OCI-LY3 (cell line): ENCODE results near the gene DDX10.

Experiments used
- H2AFZ ChIP-seq: fragments of 200-600, 300-600 bp; shearing (Covaris generic); 2 replicates; pipeline ENCODE4 v1.6.0; 2014; ENCODE audit warnings: antibody characterized with exemption, low read depth, low read length
- H3K27ac ChIP-seq: fragments of 200-600, 300-600 bp; sonication (generic); 2 replicates; pipeline ENCODE4 v1.5.1; 2014; ENCODE audit warnings: mild to moderate bottlenecking, low read length, moderate library complexity, mixed read lengths
- H3K27me3 ChIP-seq: fragments of 200-600, 300-600 bp; sonication (generic); 2 replicates; pipeline ENCODE4 v1.6.1; 2014; ENCODE audit warnings: low read depth, low read length, mixed read lengths
- H3K36me3 ChIP-seq: fragments of 200-600, 300-600 bp; sonication (generic); replicated peaks from 2 replicates; pipeline ENCODE3; 2014; ENCODE audit warnings: low read depth, low read length, mixed read lengths
- H3K4me1 ChIP-seq: fragments of 300-600, 200-600 bp; sonication (generic); 2 replicates; pipeline ENCODE4 v1.6.1; 2014; ENCODE audit warnings: low read length, mixed read lengths
- H3K4me2 ChIP-seq: fragments of 200-600, 300-600 bp; sonication (generic); 2 replicates; pipeline ENCODE4 v1.6.1; 2014; ENCODE audit warnings: low read length, mixed read lengths
- H3K4me3 ChIP-seq: fragments of 300-600, 200-600 bp; sonication (generic); 2 replicates; pipeline ENCODE4 v1.5.1; 2014; ENCODE audit warnings: antibody characterized with exemption, mild to moderate bottlenecking, low read length, moderate library complexity
- H3K79me2 ChIP-seq: fragments of 300-600, 200-600 bp; shearing (Covaris generic); 2 replicates; pipeline ENCODE4 v1.6.1; 2014; ENCODE audit warnings: mild to moderate bottlenecking, low read length, mixed read lengths
- H3K9ac ChIP-seq: fragments of 300-600, 200-600 bp; shearing (Covaris generic); 2 replicates; pipeline ENCODE4 v1.6.0; 2014; ENCODE audit warnings: mild to moderate bottlenecking, low read length, moderate library complexity
- H3K9me3 ChIP-seq: fragments of 200-600, 300-600 bp; shearing (Covaris generic); 2 replicates; pipeline ENCODE4 v1.6.1; 2014; ENCODE audit warnings: low read length, mixed read lengths; ENCODE audit not compliant: insufficient read depth
- H4K20me1 ChIP-seq: fragments of 200-600, 300-600 bp; sonication (generic); 2 replicates; pipeline ENCODE4 v1.6.1; 2016; ENCODE audit warnings: low read length, mixed read lengths; ENCODE audit not compliant: insufficient read depth
- EZH2phosphoT487 ChIP-seq: fragments of 200-600 bp; shearing (Covaris generic); IDR thresholded peaks from 2 replicates; pipeline ENCODE4 v1.6.1; 2018; ENCODE audit warnings: antibody characterized with exemption, mixed run types, low read depth
- TF ChIP-seq, protein P1 (sequence below): fragments of 200-600, 300-600 bp; sonication (generic); IDR thresholded peaks from 2 replicates; pipeline ENCODE4 v1.5.1; 2014; ENCODE audit warnings: antibody characterized with exemption, low read length, low read depth

DDX10 gene

DNA sequence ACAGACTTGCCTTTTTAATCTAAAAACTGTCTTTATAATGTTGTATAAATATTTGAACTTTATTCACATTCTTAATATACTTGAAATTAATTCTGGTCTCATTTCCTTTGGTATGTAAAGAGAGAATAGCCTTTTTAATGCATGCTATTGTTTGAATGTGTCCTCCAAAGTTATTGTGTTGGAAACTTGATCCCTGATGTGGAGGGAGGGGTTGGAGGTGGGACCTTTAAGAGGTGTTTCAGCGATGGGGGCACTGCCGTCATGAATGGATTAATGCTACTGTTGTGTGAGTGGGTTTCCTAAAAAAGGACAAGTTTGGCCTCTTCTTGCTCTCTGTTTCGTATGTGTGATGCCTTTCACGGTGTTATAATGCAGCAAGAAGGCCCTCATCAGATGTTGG, 131.7 kb downstream of the DDX10 start:
- H3K9me3 ChIP-seq = no peaks in the 10 kb centered on the region
- H3K27me3 ChIP-seq = no peaks in the 10 kb centered on the region
- no peaks in the 10 kb centered on the region for H3K4me1 ChIP-seq
- TF ChIP-seq, protein P1, sequence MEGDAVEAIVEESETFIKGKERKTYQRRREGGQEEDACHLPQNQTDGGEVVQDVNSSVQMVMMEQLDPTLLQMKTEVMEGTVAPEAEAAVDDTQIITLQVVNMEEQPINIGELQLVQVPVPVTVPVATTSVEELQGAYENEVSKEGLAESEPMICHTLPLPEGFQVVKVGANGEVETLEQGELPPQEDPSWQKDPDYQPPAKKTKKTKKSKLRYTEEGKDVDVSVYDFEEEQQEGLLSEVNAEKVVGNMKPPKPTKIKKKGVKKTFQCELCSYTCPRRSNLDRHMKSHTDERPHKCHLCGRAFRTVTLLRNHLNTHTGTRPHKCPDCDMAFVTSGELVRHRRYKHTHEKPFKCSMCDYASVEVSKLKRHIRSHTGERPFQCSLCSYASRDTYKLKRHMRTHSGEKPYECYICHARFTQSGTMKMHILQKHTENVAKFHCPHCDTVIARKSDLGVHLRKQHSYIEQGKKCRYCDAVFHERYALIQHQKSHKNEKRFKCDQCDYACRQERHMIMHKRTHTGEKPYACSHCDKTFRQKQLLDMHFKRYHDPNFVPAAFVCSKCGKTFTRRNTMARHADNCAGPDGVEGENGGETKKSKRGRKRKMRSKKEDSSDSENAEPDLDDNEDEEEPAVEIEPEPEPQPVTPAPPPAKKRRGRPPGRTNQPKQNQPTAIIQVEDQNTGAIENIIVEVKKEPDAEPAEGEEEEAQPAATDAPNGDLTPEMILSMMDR = no peak
- TF ChIP-seq EZH2phosphoT487 = no peak
- H3K36me3 ChIP-seq = no peaks in the 10 kb centered on the region
- no peak overlapping the region for H3K4me3 ChIP-seq
- no peak overlapping the region for H3K9ac ChIP-seq
- 0 out of 2 replicates have a peak, but pooled peaks cover 8% of the 10 kb centered on the region for H3K79me2 ChIP-seq
- H3K27ac ChIP-seq = no peak overlapping the region
- no peak overlapping the region for H2AFZ ChIP-seq
- no peaks in the 10 kb centered on the region for H4K20me1 ChIP-seq
- no peak overlapping the region for H3K4me2 ChIP-seq

DNA sequence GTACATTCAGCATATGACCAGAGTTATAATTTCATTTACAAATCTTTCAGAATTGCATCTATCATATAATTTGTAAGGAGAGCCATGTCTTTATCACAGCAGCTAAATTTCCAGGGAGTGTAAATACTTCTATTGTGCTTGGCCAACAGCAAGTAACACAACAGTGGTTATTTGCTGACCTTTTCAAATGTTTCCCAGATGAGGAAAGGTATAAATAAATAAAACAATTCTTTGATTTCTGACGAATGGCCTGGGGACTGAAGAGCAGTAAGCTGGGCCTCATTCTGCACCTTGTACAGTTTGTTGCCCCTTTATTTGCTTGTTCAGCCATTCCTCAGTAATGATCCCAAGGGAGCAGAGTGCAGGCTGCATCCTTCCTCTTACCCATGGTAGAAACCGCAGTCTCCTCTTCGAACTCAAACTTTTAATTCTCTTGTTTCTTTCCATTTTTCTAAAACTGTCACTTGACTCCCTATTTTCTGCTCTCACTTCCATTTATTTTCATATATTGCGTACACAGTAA, 132.8 kb downstream of the DDX10 start:
- H3K9ac ChIP-seq = no peak overlapping the region
- no peaks in the 10 kb centered on the region for H3K36me3 ChIP-seq
- no peak overlapping the region for H3K4me2 ChIP-seq
- H3K79me2 ChIP-seq = 0 out of 2 replicates have a peak, but pooled peaks cover 8% of the 10 kb centered on the region
- TF ChIP-seq, protein P1 = no peak
- no peak for TF ChIP-seq EZH2phosphoT487
- no peaks in the 10 kb centered on the region for H3K27me3 ChIP-seq
- no peak overlapping the region for H3K27ac ChIP-seq
- H3K4me1 ChIP-seq = no peaks in the 10 kb centered on the region
- no peak overlapping the region for H2AFZ ChIP-seq
- H3K9me3 ChIP-seq = no peaks in the 10 kb centered on the region
- H3K4me3 ChIP-seq = no peak overlapping the region
- H4K20me1 ChIP-seq = no peaks in the 10 kb centered on the region

DNA sequence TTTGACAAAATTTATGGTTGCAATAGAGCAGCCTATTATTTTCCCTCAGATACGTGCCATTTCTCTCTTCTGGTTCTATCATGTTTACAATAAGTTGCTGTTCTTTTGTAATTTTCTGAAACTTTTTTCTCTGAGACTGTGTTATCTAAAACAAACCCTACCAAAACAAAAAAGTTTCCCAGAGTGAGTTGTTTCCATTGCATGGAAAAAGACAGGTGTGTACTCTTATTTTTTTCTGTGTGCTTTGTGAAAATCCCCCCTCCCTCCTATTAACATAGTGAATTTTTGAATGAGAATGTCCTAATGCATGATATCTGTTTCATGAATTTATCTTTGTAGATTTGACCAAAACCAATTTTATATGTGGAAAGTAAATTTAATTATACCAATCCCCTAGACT, 137.6 kb downstream of the DDX10 start:
- no peak overlapping the region for H3K27ac ChIP-seq
- no peaks in the 10 kb centered on the region for H3K36me3 ChIP-seq
- no peak overlapping the region for H3K4me3 ChIP-seq
- H2AFZ ChIP-seq = no peak overlapping the region
- H3K79me2 ChIP-seq = 0 out of 2 replicates have a peak, but pooled peaks cover 8% of the 10 kb centered on the region
- no peaks in the 10 kb centered on the region for H4K20me1 ChIP-seq
- no peak overlapping the region for H3K4me2 ChIP-seq
- no peaks in the 10 kb centered on the region for H3K27me3 ChIP-seq
- no peak overlapping the region for H3K9ac ChIP-seq
- H3K9me3 ChIP-seq = no peaks in the 10 kb centered on the region
- TF ChIP-seq, protein P1 = no peak
- TF ChIP-seq EZH2phosphoT487 = no peak
- H3K4me1 ChIP-seq = no peaks in the 10 kb centered on the region

DNA sequence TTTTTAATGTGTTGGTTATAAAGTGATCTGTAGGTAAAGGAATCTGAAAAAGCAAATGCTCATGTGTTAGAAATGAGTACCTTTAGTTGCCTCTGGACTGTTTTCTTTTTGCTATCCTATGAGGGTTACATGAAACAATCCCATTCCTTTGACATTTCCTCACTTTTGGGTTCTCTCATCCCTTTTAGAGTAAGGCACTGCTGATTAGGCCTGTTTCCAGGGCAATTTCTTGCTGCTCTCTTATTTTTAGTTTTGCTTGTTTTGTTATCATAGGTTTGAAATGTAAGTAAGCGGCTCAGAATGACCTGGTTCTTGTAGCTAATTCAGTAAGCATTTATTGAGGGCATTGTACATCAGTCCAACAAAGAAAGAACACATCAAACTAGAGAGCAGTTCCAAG, 138.9 kb downstream of the DDX10 start:
- Histone ChIP-seq H3K4me3 (no peak overlapping the region), H3K9me3 (no peaks in the 10 kb centered on the region), H2AFZ (no peak overlapping the region), H4K20me1 (no peaks in the 10 kb centered on the region), H3K36me3 (no peaks in the 10 kb centered on the region), H3K79me2 (0 out of 2 replicates have a peak, but pooled peaks cover 8% of the 10 kb centered on the region), H3K4me2 (no peak overlapping the region), H3K27me3 (no peaks in the 10 kb centered on the region), H3K4me1 (no peaks in the 10 kb centered on the region), H3K9ac (no peak overlapping the region), H3K27ac (no peak overlapping the region)
- TF ChIP-seq EZH2phosphoT487 = no peak
- TF ChIP-seq, protein P1 = no peak
